Measurements from ENCODE around the gene DNAJC6.
"Not testable (repeated sequence)": the region's sequence is repeated elsewhere in the genome, so short reads cannot be mapped to it uniquely, and the experiment has no call there.

Gene DNAJC6

GRCh38 chr1:65309304-65310077 is at the start of gene DNAJC6:
Gene DNAJC6, plus strand, starts transcription at chr1:65309543. Its CDS starts 203 bp downstream, at chr1:65309746.
- DNase-seq, result peak; percentile 50

DNA sequence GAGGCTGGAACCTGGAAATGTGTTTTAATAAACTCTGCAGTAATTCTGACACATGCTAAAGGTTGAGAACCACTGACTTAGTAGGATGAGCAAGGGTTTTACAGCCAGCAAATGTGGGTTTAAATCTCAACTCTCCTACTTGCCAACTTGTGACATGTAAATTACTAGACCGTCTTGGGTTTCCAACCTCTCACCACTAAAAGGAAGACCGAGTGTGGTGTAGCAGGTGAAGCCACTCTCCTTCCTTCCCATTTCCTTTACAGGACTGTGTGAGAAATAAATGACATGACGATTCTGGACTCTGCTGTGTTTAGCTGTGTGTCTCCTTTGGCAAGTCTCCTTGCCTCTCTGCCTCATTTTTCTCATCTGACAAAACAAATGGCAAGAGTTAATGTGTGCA is 49.5 kb upstream of the DNAJC6 start:
- peak; percentile 39 for DNase-seq

DNA sequence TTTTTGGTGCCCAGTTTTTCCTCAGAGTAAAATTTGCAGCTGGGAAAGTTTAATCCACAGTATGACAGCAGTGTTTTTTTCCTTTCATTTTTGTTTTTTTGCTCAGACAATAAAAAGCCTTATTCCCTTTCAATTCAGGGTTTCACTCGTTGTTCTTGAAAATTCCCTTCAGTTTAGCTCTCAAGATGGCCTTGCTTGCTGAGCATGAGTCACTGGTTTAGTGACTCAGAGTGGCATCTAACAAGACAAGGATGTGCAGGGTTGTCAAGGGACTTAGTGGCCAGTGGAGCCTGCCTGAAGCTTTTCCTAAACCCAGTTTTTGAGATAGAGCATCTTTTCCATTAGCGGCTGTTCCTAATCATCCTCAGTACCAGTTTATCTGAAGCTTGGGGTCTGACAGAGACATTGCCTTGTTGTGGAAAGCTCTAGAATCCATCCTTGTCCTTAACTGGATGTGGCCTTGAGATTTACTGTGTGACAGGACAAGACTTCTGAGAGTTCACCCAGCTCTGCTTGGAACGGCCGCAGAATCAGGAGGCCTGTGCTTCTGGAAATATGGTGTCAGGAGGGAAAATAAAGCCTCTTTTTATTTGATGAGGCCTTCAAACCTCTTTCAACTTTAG is 48.4 kb upstream of the DNAJC6 start:
- peak; percentile 49 for DNase-seq

- no peak for DNase-seq
Measured at GRCh38 chr1:65263286-65263685, 46.1 kb upstream of the DNAJC6 start.

- peak; percentile 14 for DNase-seq
Measured at GRCh38 chr1:65264197-65264929, 45.0 kb upstream of the DNAJC6 start.

GRCh38 chr1:65265296-65265650 is 44.1 kb upstream of the DNAJC6 start:
- no peak for DNase-seq

DNA sequence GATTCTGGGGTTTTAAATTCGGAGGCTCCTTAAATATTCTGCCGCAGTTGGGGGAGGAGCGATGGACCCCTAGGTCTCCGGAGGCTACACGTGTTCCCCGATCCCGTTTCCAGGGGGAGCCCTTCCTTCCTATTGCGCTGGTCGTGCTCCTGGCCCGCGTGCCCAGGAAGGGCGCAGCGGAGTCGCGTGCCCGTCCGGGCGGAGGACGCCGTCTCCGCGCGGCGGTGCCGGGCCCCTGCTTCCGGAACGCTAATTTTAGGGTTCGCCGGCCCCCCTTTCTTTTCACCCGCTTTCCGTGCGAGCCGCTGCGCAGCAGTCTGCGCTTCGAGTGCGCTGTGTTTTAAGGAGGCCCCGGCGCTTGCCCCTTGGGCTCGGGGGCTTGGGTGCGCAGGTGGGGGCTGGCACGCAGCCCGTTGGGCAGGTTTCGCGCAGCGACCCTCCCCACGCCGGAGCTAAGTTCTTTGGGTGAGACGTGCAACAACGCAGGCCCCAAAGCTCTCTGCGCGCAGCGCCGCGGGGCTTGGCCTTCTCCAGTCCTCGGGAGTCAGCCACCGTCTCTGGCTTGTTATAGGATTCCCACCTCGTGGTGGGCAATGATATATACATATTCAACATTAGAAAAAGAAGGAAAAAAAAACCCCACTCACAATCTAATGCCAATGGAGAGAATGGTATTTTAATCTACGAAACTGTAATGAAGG is 43.5 kb upstream of the DNAJC6 start:
- DNase-seq, result peak; percentile 44

DNA sequence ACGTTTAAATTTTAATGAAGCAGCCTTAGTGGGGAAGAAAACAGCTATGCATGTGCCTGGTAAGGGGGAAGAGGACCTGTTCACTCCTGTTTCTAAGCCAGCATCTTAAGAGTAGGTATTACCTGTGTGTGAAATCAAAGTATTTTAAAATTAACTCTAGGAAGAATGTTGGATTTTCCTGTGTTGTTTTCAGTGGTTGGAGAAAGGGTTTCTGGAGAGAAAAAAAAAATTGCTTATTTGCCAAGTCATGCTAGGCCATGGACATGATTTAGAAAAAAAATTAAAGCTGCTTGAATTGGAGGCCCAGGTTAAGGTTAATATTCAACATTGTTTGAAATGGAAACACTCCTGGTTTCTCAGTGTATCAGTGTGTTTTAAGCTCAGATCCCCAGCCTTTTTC is 42.9 kb upstream of the DNAJC6 start:
- no peak for DNase-seq

- no peak for DNase-seq
Measured at GRCh38 chr1:65267271-65267670, 42.1 kb upstream of the DNAJC6 start.

- DNase-seq, result no peak
Measured at GRCh38 chr1:65267683-65268082, 41.7 kb upstream of the DNAJC6 start.

DNA sequence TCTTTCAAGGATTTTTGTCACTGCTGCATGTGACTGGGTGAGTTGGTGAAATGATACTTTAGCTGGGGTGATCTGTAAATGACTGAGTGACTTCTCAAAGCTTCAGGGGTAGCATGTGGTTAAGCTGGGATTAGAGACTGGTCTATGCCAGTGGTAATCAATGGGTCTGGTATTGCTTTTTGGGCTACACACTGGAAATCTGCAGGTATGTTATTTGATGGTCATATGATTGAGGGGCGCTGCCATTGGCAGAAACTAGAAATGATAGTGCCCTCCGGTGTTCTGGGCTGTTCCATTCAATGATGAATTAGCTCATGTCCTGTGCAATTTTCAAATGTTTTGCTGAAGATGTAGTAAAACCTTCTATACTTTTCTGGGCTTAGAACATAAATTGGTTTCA is 39.7 kb upstream of the DNAJC6 start:
- no peak for DNase-seq

DNA sequence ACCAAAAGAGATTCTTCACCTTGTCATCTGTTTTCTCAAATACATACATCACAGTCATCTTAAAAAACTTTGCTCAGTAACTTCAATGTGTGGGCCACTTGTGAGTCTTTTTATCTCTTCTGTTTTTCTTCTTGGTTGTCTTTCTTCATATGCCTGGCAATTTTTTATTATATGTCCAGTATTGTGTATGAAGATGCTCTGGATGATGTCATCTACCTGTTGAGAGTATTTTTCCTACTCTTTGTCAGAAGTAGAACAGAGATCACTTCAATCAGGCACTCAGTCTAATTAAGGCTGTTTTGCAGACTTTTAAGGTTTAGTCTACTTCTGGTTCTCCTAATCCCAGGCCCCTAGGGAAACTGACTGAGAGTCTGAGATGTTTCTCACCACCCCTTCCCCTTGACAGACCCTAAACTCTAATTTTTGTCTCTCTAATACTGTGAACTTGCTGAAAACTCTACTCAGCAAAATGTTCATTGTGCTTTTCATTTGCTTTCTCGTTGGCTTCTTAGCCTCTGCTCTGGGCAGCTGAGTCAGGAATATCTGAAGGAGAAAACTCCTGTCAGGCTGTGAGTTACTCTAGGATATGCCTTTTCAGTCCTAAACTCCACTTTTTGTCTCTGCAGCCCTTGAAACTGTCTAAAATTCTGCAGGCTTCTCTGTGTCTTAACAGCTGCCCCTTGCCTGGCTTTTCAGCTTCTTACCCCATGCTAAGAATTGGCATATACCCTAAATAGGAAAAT is 33.0 kb upstream of the DNAJC6 start:
- no peak for DNase-seq

DNA sequence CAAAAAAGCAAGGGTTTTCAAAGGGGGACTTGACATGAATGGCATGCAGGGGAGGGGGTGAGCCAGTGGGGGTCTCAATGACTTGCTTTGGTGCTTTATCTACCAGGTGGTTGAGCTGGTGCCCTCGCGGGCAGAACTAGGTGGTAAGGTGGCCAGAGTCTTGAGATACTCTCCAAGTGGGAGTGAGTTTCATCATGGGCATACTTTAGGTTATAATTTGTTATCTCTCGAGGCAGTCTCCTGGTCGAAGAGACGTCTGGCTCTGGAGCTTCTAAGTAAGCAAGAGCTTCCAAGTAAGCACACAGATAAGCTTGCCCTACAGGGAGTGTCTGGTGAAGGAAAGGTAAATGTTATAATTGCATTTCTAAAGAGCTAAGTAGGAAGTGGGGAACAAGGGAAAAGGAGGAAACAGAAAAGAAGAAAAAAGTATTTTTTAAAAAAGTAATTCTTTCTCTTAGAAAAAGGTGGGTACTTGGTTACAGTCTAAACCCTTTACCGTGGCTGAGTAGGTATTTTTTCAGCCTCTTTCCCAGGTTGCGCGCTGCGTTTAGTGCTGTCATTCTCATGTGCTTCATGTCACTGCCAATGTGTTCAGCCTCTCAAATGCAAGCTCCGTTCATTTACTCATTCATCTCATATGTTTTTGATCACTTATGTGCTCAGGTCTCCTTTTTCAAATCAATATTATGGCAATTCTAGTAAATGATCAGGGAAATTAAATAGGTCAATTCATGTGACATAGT is 31.6 kb upstream of the DNAJC6 start:
- no peak for DNase-seq

GRCh38 chr1:65278376-65279069 is 30.8 kb upstream of the DNAJC6 start:
- DNase-seq, result no peak

- no peak for DNase-seq
Measured at GRCh38 chr1:65279070-65279779, 30.1 kb upstream of the DNAJC6 start.

DNA sequence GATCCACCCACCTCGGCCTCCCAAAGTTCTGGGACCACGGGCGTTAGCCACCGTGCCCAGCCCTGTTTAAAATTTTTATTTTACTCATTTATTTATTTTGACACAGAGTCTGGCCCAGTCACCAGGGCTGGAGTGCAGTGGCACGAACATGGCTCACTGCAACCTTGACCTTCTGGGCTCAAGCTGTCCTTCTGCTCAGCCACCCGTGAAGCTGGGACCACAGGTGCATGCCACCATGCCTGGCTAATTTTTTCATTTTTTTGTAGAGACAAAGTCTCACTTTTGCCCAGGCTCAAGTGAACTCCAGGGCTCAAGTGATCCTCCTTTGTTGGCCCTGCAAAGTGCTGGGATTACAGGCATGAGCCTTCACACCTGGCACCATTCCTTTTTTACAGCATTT is 27.5 kb upstream of the DNAJC6 start:
- DNase-seq, result no peak

DNA sequence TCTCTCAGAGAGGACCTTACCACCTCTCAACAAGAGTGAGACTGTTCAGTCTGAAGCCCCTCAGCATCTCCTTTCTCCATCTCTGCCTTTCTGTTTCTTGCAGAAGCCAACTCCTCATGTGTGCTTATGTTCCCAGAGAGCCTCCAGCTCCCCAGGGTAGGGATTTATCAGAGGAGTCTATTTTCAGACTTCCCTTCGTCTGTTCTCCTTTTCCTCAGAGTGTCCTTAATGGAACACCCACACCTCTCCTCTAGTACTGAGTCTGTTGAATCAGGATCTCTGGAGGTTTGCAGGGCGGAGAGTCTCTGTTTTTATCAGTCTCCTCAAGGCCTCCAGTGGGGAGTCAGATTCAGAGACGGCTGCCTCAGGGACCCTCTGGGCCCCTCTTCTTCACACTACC is 25.1 kb upstream of the DNAJC6 start:
- DNase-seq, result no peak

GRCh38 chr1:65289449-65289848 is 19.9 kb upstream of the DNAJC6 start:
- peak; percentile 63 for DNase-seq

GRCh38 chr1:65291818-65292217 is 17.5 kb upstream of the DNAJC6 start:
- DNase-seq, result not testable (repeated sequence)

GRCh38 chr1:65292861-65293593 is 16.3 kb upstream of the DNAJC6 start:
- no peak for DNase-seq

Data from activated CD4-positive, alpha-beta T cell treated with anti-CD3 and anti-CD28 coated beads, Interleukin-2, amount 50 U/mL, for 16 hours (primary cell).